GM12878 (cell line): ENCODE data around the gene BSND. TPM values are rescaled to one million over a fixed set of nuclear protein-coding genes. Genes with fewer than 3 reads are reported as not detected.

Source experiments
- ATAC-seq: fragments of 200-7000 bp; cut with Tn5 transposase; 3 replicates; pipeline ENCODE4 v1.9.1; 2020; ENCODE audit warnings: mild to moderate bottlenecking, moderate library complexity
- BruUV-seq: library from RNA; stranded (reverse); fragments of 400-500 nt; replicated peaks from 2 replicates; lab custom pipeline; 2021; lab: Mats Ljungman, UMichigan
- CTCF ChIA-PET: fragments of 300-600 bp; sonication (Branson Sonifier 250); formaldehyde crosslinking; extraction: SDS; loops from one replicate; lab custom pipeline; 2021; ENCODE audit warnings: inconsistent platforms; lab: Yijun Ruan, JAX
- POLR2A ChIA-PET: fragments of 350-600 bp; formaldehyde crosslinking; extraction: SDS; loops from one replicate; lab custom pipeline; 2021; ENCODE audit warnings: inconsistent platforms; lab: Charles Lee
- RAD21 ChIA-PET: fragments of 300-600 bp; sonication (Branson Sonifier 250); formaldehyde crosslinking; loops from one replicate; lab custom pipeline; 2023; ENCODE audit warnings: antibody characterized with exemption; ENCODE audit not compliant: unreplicated experiment; lab: Charles Lee
- SMC1A ChIA-PET: fragments of 300-600 bp; sonication (Branson Sonifier 250); formaldehyde crosslinking; loops from one replicate; lab custom pipeline; 2023; ENCODE audit not compliant: unreplicated experiment, uncharacterized antibody; lab: Charles Lee
- DNase-seq: peaks from one replicate; pipeline ENCODE4 v3.0.0-alpha.2; 2011; ENCODE audit warnings: low read depth, low spot score
- FAIRE-seq: peaks from 3 replicates; lab custom pipeline; 2011; peaks lifted over from hg19 to GRCh38; lab: Jason Lieb, UNC
- H2AFZ ChIP-seq: 2 replicates; pipeline ENCODE4 v1.6.0; 2011; ENCODE audit warnings: low read depth, low read length, control low read depth; ENCODE audit not compliant: control insufficient read depth
- H3K27ac ChIP-seq: 2 replicates; pipeline ENCODE4 v1.5.1; 2011; ENCODE audit warnings: control low read depth; ENCODE audit not compliant: control insufficient read depth, insufficient read depth
- H3K27me3 ChIP-seq, 2 experiments: replicated peaks in 1 of 2; 2 replicates each; pipeline versions ENCODE4 v1.6.0 to v1.6.1; 2011; ENCODE audit warnings: low read length in 1 of 2; ENCODE audit not compliant: control insufficient read depth in 2 of 2, insufficient read depth in 2 of 2
- H3K36me3 ChIP-seq, 2 experiments: 2 replicates each; pipeline ENCODE4 v1.5.1; 2011; ENCODE audit warnings: low read length in 1 of 2; ENCODE audit not compliant: control insufficient read depth in 2 of 2, insufficient read depth in 2 of 2
- H3K4me1 ChIP-seq: 2 replicates; pipeline ENCODE4 v1.6.1; 2011; ENCODE audit warnings: mild to moderate bottlenecking, low read length, moderate library complexity, mixed read lengths; ENCODE audit not compliant: control insufficient read depth, insufficient read depth
- H3K4me2 ChIP-seq: 2 replicates; pipeline ENCODE4 v1.6.0; 2011; ENCODE audit warnings: control low read depth; ENCODE audit not compliant: control insufficient read depth, insufficient read depth
- H3K4me3 ChIP-seq: fragments of 200-600 bp; sonication (generic); 2 replicates; pipeline ENCODE4 v1.5.1; 2016
- H3K79me2 ChIP-seq: 2 replicates; pipeline ENCODE4 v1.6.0; 2011; ENCODE audit warnings: low read length; ENCODE audit not compliant: control insufficient read depth, insufficient read depth
- H3K9ac ChIP-seq: 2 replicates; pipeline ENCODE4 v1.8.0; 2011; ENCODE audit warnings: low read length, control low read depth, mixed read lengths; ENCODE audit not compliant: control insufficient read depth, insufficient read depth
- H3K9me3 ChIP-seq: replicated peaks from 3 replicates; pipeline ENCODE4 v1.5.1; 2011; ENCODE audit warnings: mild to moderate bottlenecking, low read length; ENCODE audit not compliant: control insufficient read depth, insufficient read depth
- H4K20me1 ChIP-seq: 2 replicates; pipeline ENCODE4 v1.6.0; 2011; ENCODE audit not compliant: control insufficient read depth, insufficient read depth
- BHLHE40 ChIP-seq, 2 experiments: fragments of 450-650 bp in 1 of 2; IDR thresholded peaks; 2 replicates each; pipeline ENCODE4 v1.6.1; 2011 to 2017; ENCODE audit warnings: low read depth in 2 of 2, borderline replicate concordance in 1 of 2, improper control_type of control experiment in 1 of 2, low read length in 1 of 2, mild to moderate bottlenecking in 1 of 2
- IKZF2 ChIP-seq, 2 experiments: fragments of 450-650 bp; IDR thresholded peaks; 2 replicates each; pipeline ENCODE4 v1.6.1; 2017; ENCODE audit warnings: mild to moderate bottlenecking in 2 of 2, moderate library complexity in 2 of 2
- MEF2B ChIP-seq: fragments of 450-650 bp; IDR thresholded peaks from 2 replicates; pipeline ENCODE4 v1.6.1; 2018; ENCODE audit warnings: mild to moderate bottlenecking, moderate library complexity; ENCODE audit not compliant: partially characterized antibody, poor library complexity, severe bottlenecking
- ZNF274 ChIP-seq: IDR thresholded peaks from one replicate; pipeline ENCODE4 v1.8.0; 2011; ENCODE audit not compliant: insufficient read length, insufficient read depth
- WGBS: methylation state at CpG from one replicate; pipeline ENCODE4 v1.1.6; 2016; ENCODE audit warnings: low lambda C conversion rate; ENCODE audit not compliant: insufficient replicate concordance, insufficient coverage; ENCODE audit errors: missing lambda C conversion rate; 5-methylcytosine and 5-hydroxymethylcytosine counted together
- in situ Hi-C: fragments of 300-500 bp; cut with MboI; formaldehyde crosslinking; loops from 9 replicates; pipeline ENCODE4 v1.14.3; 2018; ENCODE audit warnings: mixed read lengths
- intact Hi-C: fragments of 100-400 bp; cut with micrococcal nuclease; formaldehyde crosslinking; loops from one replicate; pipeline ENCODE4 v1.14.2; 2022; ENCODE audit not compliant: unreplicated experiment
- polyA plus RNA-seq, 11 experiments: library from polyadenylated mRNA; depleted of rRNA in 4 of 11; unstranded in 6 of 11; stranded (reverse) in 5 of 11; fragments of >200 nt; fragmentation: Nextera tagmentation in 4 of 11; fragmentation: Illumina TruSeq in 1 of 11; extraction: Ambion mirVana in 4 of 11; extraction: Trizol in 1 of 11; gene quantifications; 1 replicate in 1 of 11; 2 replicates in 10 of 11; pipeline versions ENCODE4 v1.2.1 to v1.2.3, GENCODE V29; 2011 to 2016; ENCODE audit warnings: inconsistent platforms in 2 of 11, missing spikeins in 2 of 11, low read depth in 1 of 11
- total RNA-seq, 4 experiments: library from RNA; depleted of rRNA in 3 of 4; stranded (reverse); fragments of >200 nt in 3 of 4; fragmentation: Illumina TruSeq in 1 of 4; extraction: Trizol in 1 of 4; gene quantifications; 2 replicates each; pipeline versions ENCODE4 v1.2.1 to v1.2.3, GENCODE V29; 2013 to 2021

The BSND gene
- total and polyA plus RNA-seq, 10 of the 15 experiments (the other 5 are each of a cell fraction or from before 2014, with no cell fraction given), result not detected

GRCh38 chr1:55059302-55060132 lies 60.8 kb downstream of the BSND start:
- H3K27ac ChIP-seq, result no peak overlapping the region
- no peaks in the 10 kb centered on the region for H4K20me1 ChIP-seq
- CTCF ChIA-PET, result interaction anchor here (1.1 to 1.6 kb wide), 4 partner anchors 12 to 219 kb away, joined by 3 to 5 read pairs (median 4); no protein-coding TSS in a partner anchor
- no peak overlapping the region for H3K4me2 ChIP-seq
- FAIRE-seq (no peak), DNase-seq (no peak), ATAC-seq (no peak)
- no TSS peak for BruUV-seq
- H3K4me3 ChIP-seq, result no peak overlapping the region
- intact Hi-C loops (no loop called here), in situ Hi-C loops (no loop called here)
- no peaks in the 10 kb centered on the region for H3K4me1 ChIP-seq
- H3K9ac ChIP-seq, result no peak overlapping the region
- H3K9me3 ChIP-seq, result no peaks in the 10 kb centered on the region
- RAD21 ChIA-PET, result interaction anchor here (0.8 kb wide), 1 partner anchor 113 kb away, joined by 5 read pairs; no protein-coding TSS in a partner anchor
- no peaks in the 10 kb centered on the region for H3K79me2 ChIP-seq
- POLR2A ChIA-PET, result no interaction called here
- no peaks in the 10 kb centered on the region for H3K27me3 ChIP-seq
- H2AFZ ChIP-seq, result no peak overlapping the region
- no peak for TF ChIP-seq IKZF2 (IDR thresholded peaks at IDR 0.05)
- 66% methylated on average over 14 of the region's 14 CpGs for WGBS
- H3K36me3 ChIP-seq, result no peaks in the 10 kb centered on the region
- SMC1A ChIA-PET, result no interaction called here

- CTCF ChIA-PET, result interaction anchor here (1.1 to 1.6 kb wide), 3 partner anchors 11 to 218 kb away, joined by 3 to 5 read pairs (median 4); no protein-coding TSS in a partner anchor
- RAD21 ChIA-PET, result interaction anchor here (0.8 to 1.3 kb wide), 2 partner anchors 38 to 114 kb away, joined by 3 to 5 read pairs; no protein-coding TSS in a partner anchor
- H3K27ac ChIP-seq, result no peak overlapping the region
- SMC1A ChIA-PET, result no interaction called here
- no peaks in the 10 kb centered on the region for H3K9me3 ChIP-seq
- intact Hi-C loops (no loop called here), in situ Hi-C loops (no loop called here)
- ATAC-seq (peak; percentile 67), DNase-seq (peak; percentile 4), FAIRE-seq (no peak)
- no peaks in the 10 kb centered on the region for H3K79me2 ChIP-seq
- H3K4me1 ChIP-seq, result no peaks in the 10 kb centered on the region
- no peaks in the 10 kb centered on the region for H4K20me1 ChIP-seq
- no peaks in the 10 kb centered on the region for H3K27me3 ChIP-seq
- no peak for TF ChIP-seq ZNF274
- TF ChIP-seq MEF2B, result peak; percentile 20
- TF ChIP-seq BHLHE40 (IDR thresholded peaks at IDR 0.05; ENCODE audit: borderline replicate concordance in 1 of 2, low read depth in 2 of 2, low read length in 1 of 2), result peak; percentile 59 to 81; a peak in 3 of 4 replicates
- H2AFZ ChIP-seq, result no peak overlapping the region
- no peak overlapping the region for H3K9ac ChIP-seq
- 53% methylated on average over 14 of the region's 14 CpGs for WGBS
- no peaks in the 10 kb centered on the region for H3K36me3 ChIP-seq
- no peak overlapping the region for H3K4me3 ChIP-seq
- no TSS peak for BruUV-seq
- POLR2A ChIA-PET, result interaction anchor here (0.6 kb wide), 1 partner anchor 438 kb away, joined by 3 read pairs; no protein-coding TSS in a partner anchor
- H3K4me2 ChIP-seq, result no peak overlapping the region
These were observed 61.6 kb downstream of the BSND start for GRCh38 chr1:55060133-55060999.
